ENCODE measurements around the gene OBI1. TPM values are rescaled to one million over a fixed set of nuclear protein-coding genes. Genes with fewer than 3 reads are reported as not detected.
A peak's percentile ranks its signal among the peaks of the same experiment; 100 is the strongest.

The OBI1 gene, protein sequence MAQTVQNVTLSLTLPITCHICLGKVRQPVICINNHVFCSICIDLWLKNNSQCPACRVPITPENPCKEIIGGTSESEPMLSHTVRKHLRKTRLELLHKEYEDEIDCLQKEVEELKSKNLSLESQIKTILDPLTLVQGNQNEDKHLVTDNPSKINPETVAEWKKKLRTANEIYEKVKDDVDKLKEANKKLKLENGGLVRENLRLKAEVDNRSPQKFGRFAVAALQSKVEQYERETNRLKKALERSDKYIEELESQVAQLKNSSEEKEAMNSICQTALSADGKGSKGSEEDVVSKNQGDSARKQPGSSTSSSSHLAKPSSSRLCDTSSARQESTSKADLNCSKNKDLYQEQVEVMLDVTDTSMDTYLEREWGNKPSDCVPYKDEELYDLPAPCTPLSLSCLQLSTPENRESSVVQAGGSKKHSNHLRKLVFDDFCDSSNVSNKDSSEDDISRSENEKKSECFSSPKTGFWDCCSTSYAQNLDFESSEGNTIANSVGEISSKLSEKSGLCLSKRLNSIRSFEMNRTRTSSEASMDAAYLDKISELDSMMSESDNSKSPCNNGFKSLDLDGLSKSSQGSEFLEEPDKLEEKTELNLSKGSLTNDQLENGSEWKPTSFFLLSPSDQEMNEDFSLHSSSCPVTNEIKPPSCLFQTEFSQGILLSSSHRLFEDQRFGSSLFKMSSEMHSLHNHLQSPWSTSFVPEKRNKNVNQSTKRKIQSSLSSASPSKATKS
- 14.4 and 15.0 TPM in 2 replicates for total RNA-seq (2012; rRNA removed)

DNA sequence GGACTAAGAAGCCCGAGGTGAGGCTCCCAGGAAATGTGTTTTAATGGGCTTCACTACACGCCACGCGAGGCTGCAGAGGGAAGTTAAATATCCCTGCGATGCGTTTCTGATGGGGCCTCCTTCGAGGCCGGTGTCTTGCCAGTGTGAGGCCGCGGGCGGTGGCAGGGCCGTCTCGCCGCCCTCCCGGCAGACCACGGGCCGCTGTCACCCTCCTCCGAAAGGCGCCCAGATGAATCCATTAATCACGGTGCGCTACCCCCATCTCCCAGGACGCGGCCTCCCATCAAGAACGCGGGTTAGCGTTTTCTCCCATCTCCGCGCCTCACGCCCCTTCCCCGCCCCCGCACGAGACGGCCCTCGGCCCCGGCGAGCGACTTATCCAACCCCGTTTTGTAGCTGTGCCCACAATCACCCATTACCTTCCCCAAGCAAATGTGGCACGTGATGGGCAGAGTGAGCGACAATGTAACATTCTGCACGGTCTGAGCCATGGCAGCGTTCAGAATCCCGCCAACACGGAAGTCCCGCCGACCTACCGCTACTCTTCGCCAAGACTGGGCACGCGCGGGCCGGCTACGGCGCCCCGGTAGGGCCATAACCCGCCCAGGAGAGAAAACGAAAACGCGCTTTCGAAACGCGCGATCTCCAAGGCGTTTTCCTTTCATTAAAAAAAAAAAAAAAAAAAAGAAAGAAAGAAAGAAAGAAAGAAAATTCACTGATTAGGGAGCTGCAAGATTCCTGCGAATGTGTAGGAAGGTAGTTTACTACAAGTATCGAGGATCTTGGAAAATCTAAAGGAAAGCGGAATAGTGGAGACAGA is at the start of gene OBI1:
Gene OBI1, minus strand, starts transcription at position 526 of the 820 bp plus-strand sequence. Its CDS starts 35 bp downstream, at position 491.
- Histone ChIP-seq H3K9me3 (replicated peaks; ENCODE audit: low read length) (no peaks in the 10 kb centered on the region), H3K4me3 (ENCODE audit: low read length) (peak within 1 kb of the TSS; percentile 98), H3K27me3 (ENCODE audit: control insufficient read depth, insufficient read depth, low read length) (no peaks in the 10 kb centered on the region), H3K9ac (ENCODE audit: low read depth, low read length) (peak within 1 kb of the TSS; percentile 95), H3K36me3 (ENCODE audit: insufficient read depth, low read length) (peaks cover 4% of the 10 kb centered on the region), H3K4me1 (ENCODE audit: control insufficient read depth, insufficient read depth, low read length) (peaks cover 8% of the 10 kb centered on the region), H3K4me2 (ENCODE audit: low read length) (peak within 1 kb of the TSS; percentile 96)

DNA sequence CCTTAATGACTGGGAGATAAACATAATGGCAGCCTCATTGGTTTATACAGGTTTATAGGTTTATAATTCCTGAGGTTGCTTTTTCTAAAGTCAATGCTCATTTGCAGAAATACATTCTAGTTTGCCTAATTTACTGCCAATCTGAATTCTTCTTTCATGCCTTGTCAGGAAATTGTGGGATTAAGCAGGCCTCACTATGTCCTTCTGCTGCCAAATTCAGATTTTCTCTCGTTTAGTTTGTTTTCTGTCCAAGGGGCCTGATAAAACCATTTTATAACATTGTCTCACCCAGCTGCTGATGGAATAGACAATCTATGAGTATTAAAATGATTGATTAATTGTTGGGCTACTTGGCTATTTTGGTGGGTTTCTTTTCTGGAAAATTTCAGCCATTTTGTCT is 42.4 kb upstream of the OBI1 start:
- Histone ChIP-seq H3K36me3 (ENCODE audit: insufficient read depth, low read length) (no peaks in the 10 kb centered on the region), H3K9me3 (replicated peaks; ENCODE audit: low read length) (no peaks in the 10 kb centered on the region), H3K4me1 (ENCODE audit: control insufficient read depth, insufficient read depth, low read length) (no peaks in the 10 kb centered on the region), H3K27me3 (ENCODE audit: control insufficient read depth, insufficient read depth, low read length) (no peaks in the 10 kb centered on the region), H3K9ac (ENCODE audit: low read depth, low read length) (no peak overlapping the region), H3K4me3 (ENCODE audit: low read length) (no peak overlapping the region), H3K4me2 (ENCODE audit: low read length) (no peak overlapping the region)

DNA sequence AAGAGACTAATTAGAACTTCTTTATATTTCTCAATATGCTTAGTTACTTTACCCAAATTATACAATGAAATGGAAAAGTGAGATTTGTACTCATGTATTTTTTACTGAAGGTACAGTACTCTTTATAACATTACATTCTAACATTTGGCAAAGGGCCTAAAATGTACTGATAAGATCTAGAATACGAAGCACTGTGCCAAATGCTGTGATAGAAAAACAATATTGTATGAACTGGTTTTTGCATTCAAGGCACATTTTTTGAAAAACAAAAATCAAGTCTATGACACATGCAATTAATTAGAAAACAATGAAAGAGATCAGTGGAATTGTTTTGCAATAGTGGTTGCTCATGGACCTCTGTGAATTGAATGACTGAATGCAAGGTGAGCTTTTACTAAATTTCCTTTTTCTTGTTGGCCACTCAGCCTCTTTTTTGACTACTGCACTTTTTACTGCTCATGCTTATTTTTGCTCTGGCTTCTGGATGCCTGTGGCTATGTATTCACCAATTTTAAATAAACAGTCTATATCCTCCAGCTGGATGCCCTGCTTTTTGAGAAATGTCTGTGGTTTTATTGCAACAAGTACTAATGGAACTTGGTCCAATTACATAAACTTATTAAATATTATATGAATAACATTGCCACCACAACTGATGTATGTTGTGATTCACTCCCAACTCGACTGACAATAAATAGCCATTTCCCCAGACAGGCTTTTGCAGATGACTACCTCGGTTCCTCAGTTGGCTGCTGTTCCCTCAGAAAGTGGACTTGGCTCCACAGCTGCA is 41.4 kb upstream of the OBI1 start:
- H3K27me3 ChIP-seq (ENCODE audit: control insufficient read depth, insufficient read depth, low read length): no peaks in the 10 kb centered on the region

DNA sequence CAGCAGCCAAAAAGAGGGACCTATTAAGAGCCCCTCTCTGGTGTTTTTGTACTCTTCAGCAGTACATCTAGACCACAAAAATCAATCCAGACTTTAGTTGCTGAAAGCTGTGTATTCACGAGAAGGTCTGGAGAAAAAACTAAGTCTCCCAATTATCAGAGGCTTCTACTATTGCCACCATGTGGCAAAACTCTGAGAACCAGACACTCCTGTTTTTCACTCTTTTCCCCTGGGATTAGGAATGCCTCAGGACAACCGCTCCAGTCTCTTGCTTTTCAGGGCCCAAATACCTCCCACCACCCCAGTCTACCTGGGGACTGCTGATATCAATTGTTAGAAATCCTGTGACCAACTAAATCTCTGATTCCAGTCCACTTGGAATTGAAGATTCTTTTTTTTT is 30.1 kb upstream of the OBI1 start:
- Histone ChIP-seq H3K4me1 (ENCODE audit: control insufficient read depth, insufficient read depth, low read length) (no peaks in the 10 kb centered on the region), H3K9me3 (replicated peaks; ENCODE audit: low read length) (no peaks in the 10 kb centered on the region), H3K9ac (ENCODE audit: low read depth, low read length) (no peak overlapping the region), H3K36me3 (ENCODE audit: insufficient read depth, low read length) (no peaks in the 10 kb centered on the region), H3K27me3 (ENCODE audit: control insufficient read depth, insufficient read depth, low read length) (no peaks in the 10 kb centered on the region), H3K4me2 (ENCODE audit: low read length) (no peak overlapping the region), H3K4me3 (ENCODE audit: low read length) (no peak overlapping the region)

More for the DNA sequence above, 41.4 kb upstream of the OBI1 start:
- no peak overlapping the region for H3K9ac ChIP-seq (ENCODE audit: low read depth, low read length)
- H3K4me3 ChIP-seq (ENCODE audit: low read length): no peak overlapping the region
- H3K9me3 ChIP-seq (replicated peaks; ENCODE audit: low read length): no peaks in the 10 kb centered on the region
- no peak overlapping the region for H3K4me2 ChIP-seq (ENCODE audit: low read length)
- H3K36me3 ChIP-seq (ENCODE audit: insufficient read depth, low read length): no peaks in the 10 kb centered on the region
- no peaks in the 10 kb centered on the region for H3K4me1 ChIP-seq (ENCODE audit: control insufficient read depth, insufficient read depth, low read length)

DNA sequence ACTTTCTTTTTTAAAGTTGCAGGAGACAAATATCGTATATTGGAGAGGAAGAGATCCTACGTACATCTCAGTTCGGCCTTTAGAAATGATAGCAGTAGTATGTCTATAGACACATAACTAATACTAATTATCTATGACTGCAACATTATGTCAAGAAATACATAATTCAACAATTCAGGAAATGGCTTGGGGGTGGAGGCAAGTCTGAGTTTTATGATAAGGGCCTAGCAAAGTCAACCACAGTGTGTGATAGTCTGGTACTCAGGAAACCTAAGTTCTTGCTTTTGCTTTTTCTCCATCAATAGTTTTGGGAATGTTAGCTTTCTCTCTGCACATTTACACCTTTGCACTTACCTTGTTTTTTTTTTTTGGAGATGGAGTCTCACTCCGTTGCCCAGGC is 27.5 kb upstream of the OBI1 start:
- Histone ChIP-seq H3K4me3 (ENCODE audit: low read length) (no peak overlapping the region), H3K9me3 (replicated peaks; ENCODE audit: low read length) (no peaks in the 10 kb centered on the region), H3K4me1 (ENCODE audit: control insufficient read depth, insufficient read depth, low read length) (no peaks in the 10 kb centered on the region), H3K4me2 (ENCODE audit: low read length) (no peak overlapping the region), H3K36me3 (ENCODE audit: insufficient read depth, low read length) (no peaks in the 10 kb centered on the region), H3K27me3 (ENCODE audit: control insufficient read depth, insufficient read depth, low read length) (peaks cover 2% of the 10 kb centered on the region), H3K9ac (ENCODE audit: low read depth, low read length) (no peak overlapping the region)

DNA sequence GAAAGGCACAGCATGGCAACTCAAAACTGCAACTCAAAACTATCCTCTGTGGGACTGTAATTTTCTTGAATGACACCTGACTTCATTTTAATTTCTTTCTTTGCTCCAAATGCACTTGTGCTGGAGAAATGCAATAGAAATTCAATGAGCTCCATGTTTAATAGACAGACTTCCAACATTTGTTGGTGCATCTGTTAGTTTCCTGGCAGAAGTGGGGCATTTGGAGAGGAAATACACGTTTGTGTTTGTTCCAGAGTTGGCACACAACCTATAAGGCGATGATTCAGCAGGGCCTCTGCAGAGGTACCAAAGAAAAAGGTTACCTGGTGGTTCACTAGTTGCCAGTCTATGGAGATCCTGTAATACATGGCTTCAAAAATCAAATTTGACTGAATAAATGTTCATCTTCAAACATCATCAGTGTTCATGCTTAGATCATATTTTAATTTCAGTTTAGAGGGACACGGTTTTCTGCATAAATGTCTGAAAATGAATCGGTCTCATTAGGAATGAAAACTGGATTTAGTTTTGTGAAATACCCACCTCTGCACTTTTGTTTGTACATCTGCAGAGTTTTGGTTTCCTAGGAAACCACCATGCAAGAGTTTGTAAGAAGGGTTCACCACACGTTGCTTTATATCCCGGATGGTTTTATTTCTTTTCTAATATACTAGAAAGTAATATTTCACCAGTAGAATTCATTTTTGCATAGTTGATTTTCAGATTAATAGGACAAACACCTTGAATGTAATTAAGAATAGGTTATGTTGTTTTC is 21.8 kb upstream of the OBI1 start:
- no peak overlapping the region for H3K9ac ChIP-seq (ENCODE audit: low read depth, low read length)
- no peaks in the 10 kb centered on the region for H3K36me3 ChIP-seq (ENCODE audit: insufficient read depth, low read length)
- peaks cover 23% of the 10 kb centered on the region for H3K27me3 ChIP-seq (ENCODE audit: control insufficient read depth, insufficient read depth, low read length)
- H3K4me2 ChIP-seq (ENCODE audit: low read length): no peak overlapping the region
- no peak overlapping the region for H3K4me3 ChIP-seq (ENCODE audit: low read length)
- no peaks in the 10 kb centered on the region for H3K9me3 ChIP-seq (replicated peaks; ENCODE audit: low read length)
- no peaks in the 10 kb centered on the region for H3K4me1 ChIP-seq (ENCODE audit: control insufficient read depth, insufficient read depth, low read length)

DNA sequence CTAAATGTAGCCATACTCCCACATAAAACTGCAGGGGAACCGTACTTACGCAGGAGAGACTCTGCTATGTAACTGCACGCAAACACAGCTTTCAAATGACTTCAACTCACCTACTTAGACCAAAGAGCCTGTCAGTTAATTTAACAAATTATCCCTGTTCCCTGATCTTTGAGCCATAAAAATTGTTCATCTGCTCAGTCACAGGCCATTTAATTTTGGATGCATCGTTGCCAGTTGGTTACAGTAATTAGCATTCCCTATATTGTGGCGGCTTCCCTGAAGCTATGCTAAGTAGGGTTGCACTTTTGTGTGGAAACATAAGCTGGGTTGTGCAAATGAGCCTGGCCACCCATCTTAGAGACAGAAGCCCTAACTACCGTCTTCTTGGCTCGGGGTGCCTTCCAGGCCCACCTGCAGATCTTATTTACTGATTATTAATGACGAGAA is 21.2 kb upstream of the OBI1 start:
- H3K36me3 ChIP-seq (ENCODE audit: insufficient read depth, low read length): no peaks in the 10 kb centered on the region
- no peaks in the 10 kb centered on the region for H3K9me3 ChIP-seq (replicated peaks; ENCODE audit: low read length)
- H3K4me3 ChIP-seq (ENCODE audit: low read length): no peak overlapping the region
- H3K4me2 ChIP-seq (ENCODE audit: low read length): no peak overlapping the region
- H3K9ac ChIP-seq (ENCODE audit: low read depth, low read length): no peak overlapping the region
- H3K4me1 ChIP-seq (ENCODE audit: control insufficient read depth, insufficient read depth, low read length): no peaks in the 10 kb centered on the region
- H3K27me3 ChIP-seq (ENCODE audit: control insufficient read depth, insufficient read depth, low read length): peaks cover 23% of the 10 kb centered on the region

DNA sequence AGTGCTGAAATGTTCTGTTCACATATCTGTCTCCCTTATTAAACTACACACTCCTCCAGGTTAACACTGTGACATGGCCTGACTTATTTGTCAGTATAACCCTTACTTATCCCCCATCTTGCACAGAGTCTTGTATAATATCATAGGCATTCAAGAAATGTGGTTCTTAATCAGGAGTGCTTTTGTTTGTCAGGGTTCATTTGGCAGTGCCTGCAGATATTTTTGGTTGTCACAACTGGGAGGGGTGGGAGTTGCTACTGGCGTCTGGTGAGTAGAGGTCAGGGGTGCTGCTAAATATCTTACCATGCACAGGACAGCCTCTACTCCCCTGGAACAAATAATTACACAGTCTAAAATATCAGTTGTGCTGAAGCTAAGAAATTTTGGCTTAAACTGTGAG is 20.4 kb upstream of the OBI1 start:
- H3K36me3 ChIP-seq (ENCODE audit: insufficient read depth, low read length): no peaks in the 10 kb centered on the region

DNA sequence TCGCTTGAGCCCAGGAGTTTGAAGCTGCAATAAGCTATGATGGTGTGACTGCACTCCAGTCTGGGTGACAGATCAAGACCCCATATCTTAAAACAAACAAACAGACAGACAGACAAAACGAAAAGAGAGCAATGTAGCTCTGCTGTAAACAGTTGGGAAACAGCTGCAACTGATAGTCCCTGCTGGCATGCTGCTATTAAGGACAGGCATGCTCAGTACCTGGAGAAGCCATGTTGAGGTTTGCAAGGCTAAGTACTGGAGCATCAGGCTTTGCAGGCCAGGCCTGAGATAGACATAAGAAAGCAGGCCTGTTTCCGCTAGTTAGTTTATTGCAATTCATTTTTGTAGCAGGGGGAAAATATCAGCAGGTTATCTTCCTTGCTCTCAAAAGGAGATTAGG is 16.2 kb upstream of the OBI1 start:
- no peak overlapping the region for H3K4me2 ChIP-seq (ENCODE audit: low read length)
- no peaks in the 10 kb centered on the region for H3K4me1 ChIP-seq (ENCODE audit: control insufficient read depth, insufficient read depth, low read length)
- H3K27me3 ChIP-seq (ENCODE audit: control insufficient read depth, insufficient read depth, low read length): peaks cover 41% of the 10 kb centered on the region
- no peaks in the 10 kb centered on the region for H3K9me3 ChIP-seq (replicated peaks; ENCODE audit: low read length)
- H3K4me3 ChIP-seq (ENCODE audit: low read length): no peak overlapping the region
- H3K36me3 ChIP-seq (ENCODE audit: insufficient read depth, low read length): no peaks in the 10 kb centered on the region
- no peak overlapping the region for H3K9ac ChIP-seq (ENCODE audit: low read depth, low read length)

More for the DNA sequence above, 20.4 kb upstream of the OBI1 start:
- no peak overlapping the region for H3K4me2 ChIP-seq (ENCODE audit: low read length)
- no peak overlapping the region for H3K4me3 ChIP-seq (ENCODE audit: low read length)
- no peak overlapping the region for H3K9ac ChIP-seq (ENCODE audit: low read depth, low read length)
- H3K4me1 ChIP-seq (ENCODE audit: control insufficient read depth, insufficient read depth, low read length): no peaks in the 10 kb centered on the region
- peaks cover 26% of the 10 kb centered on the region for H3K27me3 ChIP-seq (ENCODE audit: control insufficient read depth, insufficient read depth, low read length)
- H3K9me3 ChIP-seq (replicated peaks; ENCODE audit: low read length): no peaks in the 10 kb centered on the region

DNA sequence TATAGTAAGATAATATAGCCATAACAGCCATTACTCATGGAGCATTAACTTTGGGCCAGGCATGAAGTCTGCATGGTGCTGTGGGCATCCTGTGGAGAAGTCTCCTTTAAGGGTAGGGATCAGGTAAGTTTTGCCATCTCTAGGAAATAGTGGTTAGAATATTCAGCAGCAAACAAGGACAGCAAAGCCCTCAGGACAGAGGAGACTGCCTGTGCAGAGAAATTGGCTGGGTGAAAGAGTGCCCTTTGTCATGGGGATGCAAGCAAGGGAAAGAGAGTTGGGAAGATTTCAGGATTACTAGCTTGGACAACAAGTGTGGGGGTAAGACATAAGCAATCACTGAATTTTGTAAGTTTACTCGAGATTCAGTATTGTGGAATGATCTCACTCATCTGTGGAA is 15.7 kb upstream of the OBI1 start:
- Histone ChIP-seq H3K36me3 (ENCODE audit: insufficient read depth, low read length) (no peaks in the 10 kb centered on the region), H3K27me3 (ENCODE audit: control insufficient read depth, insufficient read depth, low read length) (peaks cover 40% of the 10 kb centered on the region), H3K4me3 (ENCODE audit: low read length) (no peak overlapping the region), H3K9ac (ENCODE audit: low read depth, low read length) (no peak overlapping the region), H3K9me3 (replicated peaks; ENCODE audit: low read length) (no peaks in the 10 kb centered on the region), H3K4me2 (ENCODE audit: low read length) (no peak overlapping the region), H3K4me1 (ENCODE audit: control insufficient read depth, insufficient read depth, low read length) (no peaks in the 10 kb centered on the region)
